Glutamatergic neuron (in vitro differentiated cells): ENCODE results near the gene TUT4. TPM values are rescaled to one million over a fixed set of nuclear protein-coding genes. Genes with fewer than 3 reads are reported as not detected.

Source experiments
- DNase-seq: peaks from one replicate; pipeline ENCODE4 v3.0.0; 2022
- H3K27ac Mint-ChIP-seq: one replicate; pipeline ENCODE4 v1.8.0; 2020; ENCODE audit warnings: mild to moderate bottlenecking, mixed read lengths, inconsistent platforms; ENCODE audit not compliant: unreplicated experiment
- H3K27me3 Mint-ChIP-seq: one replicate; pipeline ENCODE4 v1.8.0; 2020; ENCODE audit warnings: mild to moderate bottlenecking, moderate library complexity, mixed read lengths, inconsistent platforms; ENCODE audit not compliant: unreplicated experiment
- H3K36me3 Mint-ChIP-seq: one replicate; pipeline ENCODE4 v1.8.0; 2020; ENCODE audit warnings: mild to moderate bottlenecking, mixed read lengths, inconsistent platforms; ENCODE audit not compliant: unreplicated experiment
- H3K4me1 Mint-ChIP-seq: one replicate; pipeline ENCODE4 v1.8.0; 2020; ENCODE audit warnings: mild to moderate bottlenecking, low read depth, mixed read lengths, inconsistent platforms; ENCODE audit not compliant: unreplicated experiment
- H3K4me3 Mint-ChIP-seq: one replicate; pipeline ENCODE4 v1.8.0; 2020; ENCODE audit warnings: mild to moderate bottlenecking, mixed read lengths, inconsistent platforms; ENCODE audit not compliant: unreplicated experiment
- H3K9me3 Mint-ChIP-seq: one replicate; pipeline ENCODE4 v1.8.0; 2020; ENCODE audit warnings: mild to moderate bottlenecking, moderate library complexity, mixed read lengths, inconsistent platforms; ENCODE audit not compliant: unreplicated experiment
- CTCF ChIP-seq: fragments of 200-600 bp; sonication (generic); IDR thresholded peaks from one replicate; pipeline ENCODE4 v1.5.0; 2021; ENCODE audit not compliant: partially characterized antibody, unreplicated experiment
- total RNA-seq: library from RNA; stranded (reverse); fragmentation: NEBNext Ultra II Directional; extraction: Animal tissue kit (Norgen Biotek cat#: 25700); gene quantifications from one replicate; pipeline ENCODE4 v1.2.1, GENCODE V29; 2021; ENCODE audit not compliant: unreplicated experiment

The TUT4 gene
- total RNA-seq, 1 donor from 2014 or later, result 70.8 TPM

DNA sequence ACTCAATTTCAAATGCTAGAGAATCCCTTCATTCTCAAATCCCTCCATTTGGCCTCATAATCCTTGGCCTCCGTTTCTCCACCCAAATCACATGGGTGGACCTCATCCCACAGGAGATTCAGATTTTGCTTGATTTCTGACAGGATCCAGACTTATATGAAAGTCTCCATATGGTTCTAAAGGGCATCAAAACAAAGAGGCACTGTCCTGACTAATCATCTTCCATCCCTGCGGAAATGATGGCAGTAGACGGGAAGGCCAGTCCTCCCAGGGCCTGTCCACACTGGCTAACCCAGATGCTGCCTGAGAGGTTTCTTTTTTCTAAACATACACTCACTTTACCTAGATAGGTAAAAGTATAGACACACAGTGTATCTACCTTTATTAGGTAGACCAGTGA, 167.5 kb downstream of the TUT4 start:
- Mint-ChIP-seq H3K27ac (no peak overlapping the region), H3K9me3 (no peaks in the 10 kb centered on the region), H3K27me3 (no peaks in the 10 kb centered on the region), H3K4me1 (no peaks in the 10 kb centered on the region), H3K4me3 (no peak overlapping the region), H3K36me3 (no peaks in the 10 kb centered on the region)
- no peak for TF ChIP-seq CTCF
- no peak for DNase-seq

Other genes with a start within 250 kb of the TUT4 start
- 54.9 TPM for gene CC2D1B, start 186.9 kb downstream of the TUT4 start, total RNA-seq
- gene ORC1, start 148.7 kb downstream of the TUT4 start, total RNA-seq, result 3.4 TPM
- gene PRPF38A, start 148.5 kb downstream of the TUT4 start, total RNA-seq, result 41.6 TPM
- gene GPX7, start 49.3 kb upstream of the TUT4 start, total RNA-seq, result 3.5 TPM
- not detected for gene SHISAL2A, start 80.1 kb upstream of the TUT4 start, total RNA-seq
- gene COA7, start 145.3 kb upstream of the TUT4 start, total RNA-seq, result 24.6 TPM
- 47.2 TPM for gene ZYG11B, start 173.4 kb upstream of the TUT4 start, total RNA-seq